ENCODE measurements around the gene TNFAIP8L1. TPM values are rescaled to one million over a fixed set of nuclear protein-coding genes. Genes with fewer than 3 reads are reported as not detected.

TNFAIP8L1 gene
- total RNA-seq, 1 donor from 2014 or later, result 0.75 TPM

GRCh38 chr19:4660993-4661392 lies 21.7 kb downstream of the TNFAIP8L1 start:
- no peak for TF ChIP-seq CTCF (IDR thresholded peaks at IDR 0.05; ENCODE audit: insufficient read depth, low read length, poor library complexity, severe bottlenecking)
- DNase-seq (ENCODE audit: low read depth), result no peak
- no peak overlapping the region for H3K4me3 ChIP-seq (ENCODE audit: low read depth, low read length)
- H3K36me3 ChIP-seq (ENCODE audit: control insufficient read depth, insufficient read depth, low read length), result peaks cover 8% of the 10 kb centered on the region
- H3K27me3 ChIP-seq (ENCODE audit: control insufficient read depth, insufficient read depth, low read length), result no peaks in the 10 kb centered on the region

- DNase-seq (ENCODE audit: low read depth), result no peak
- TF ChIP-seq CTCF (IDR thresholded peaks at IDR 0.05; ENCODE audit: insufficient read depth, low read length, poor library complexity, severe bottlenecking), result no peak
- H3K36me3 ChIP-seq (ENCODE audit: control insufficient read depth, insufficient read depth, low read length), result peaks cover 8% of the 10 kb centered on the region
- no peaks in the 10 kb centered on the region for H3K27me3 ChIP-seq (ENCODE audit: control insufficient read depth, insufficient read depth, low read length)
- H3K4me3 ChIP-seq (ENCODE audit: low read depth, low read length), result no peak overlapping the region
Observed at GRCh38 chr19:4662020-4662695, 22.8 kb downstream of the TNFAIP8L1 start.

GRCh38 chr19:4662812-4663211 lies 23.5 kb downstream of the TNFAIP8L1 start:
- no peak for TF ChIP-seq CTCF (IDR thresholded peaks at IDR 0.05; ENCODE audit: insufficient read depth, low read length, poor library complexity, severe bottlenecking)
- peaks cover 8% of the 10 kb centered on the region for H3K36me3 ChIP-seq (ENCODE audit: control insufficient read depth, insufficient read depth, low read length)
- H3K27me3 ChIP-seq (ENCODE audit: control insufficient read depth, insufficient read depth, low read length), result no peaks in the 10 kb centered on the region
- DNase-seq (ENCODE audit: low read depth), result no peak
- no peak overlapping the region for H3K4me3 ChIP-seq (ENCODE audit: low read depth, low read length)

- H3K36me3 ChIP-seq (ENCODE audit: control insufficient read depth, insufficient read depth, low read length), result peaks cover 3% of the 10 kb centered on the region
Observed at GRCh38 chr19:4664642-4665041, 25.3 kb downstream of the TNFAIP8L1 start.

GRCh38 chr19:4669723-4670480 lies 30.6 kb downstream of the TNFAIP8L1 start, which contains the start of gene MYDGF:
TSS of gene MYDGF (minus strand) at chr19:4670342. CDS start at chr19:4670334, 8 bp downstream.
- DNase-seq (ENCODE audit: low read depth), result peak; percentile 43
- Histone ChIP-seq H3K36me3 (ENCODE audit: control insufficient read depth, insufficient read depth, low read length) (no peaks in the 10 kb centered on the region), H3K27me3 (ENCODE audit: control insufficient read depth, insufficient read depth, low read length) (no peaks in the 10 kb centered on the region), H3K4me3 (ENCODE audit: low read depth, low read length) (peak within 1 kb of the TSS; percentile 57)
- TF ChIP-seq CTCF (IDR thresholded peaks at IDR 0.05; ENCODE audit: insufficient read depth, low read length, poor library complexity, severe bottlenecking), result no peak

More at GRCh38 chr19:4664642-4665041, 25.3 kb downstream of the TNFAIP8L1 start:
- Histone ChIP-seq H3K27me3 (ENCODE audit: control insufficient read depth, insufficient read depth, low read length) (no peaks in the 10 kb centered on the region), H3K4me3 (ENCODE audit: low read depth, low read length) (no peak overlapping the region)
- no peak for DNase-seq (ENCODE audit: low read depth)
- TF ChIP-seq CTCF (IDR thresholded peaks at IDR 0.05; ENCODE audit: insufficient read depth, low read length, poor library complexity, severe bottlenecking), result no peak
